IMR-90 (cell line): ENCODE results near the gene SLC35D3. TPM values are rescaled to one million over a fixed set of nuclear protein-coding genes. Genes with fewer than 3 reads are reported as not detected.

Experiments used
- ATAC-seq: fragments of 200-7000 bp; cut with Tn5 transposase; 2 replicates; pipeline ENCODE4 v1.9.1; 2020; ENCODE audit warnings: low read depth, mild to moderate bottlenecking, moderate library complexity
- BruUV-seq: library from RNA; stranded (reverse); fragments of 400-500 nt; replicated peaks from 2 replicates; lab custom pipeline; 2021; lab: Mats Ljungman, UMichigan
- CTCF ChIA-PET: fragments of 300-600 bp; formaldehyde crosslinking; extraction: SDS; loops from one replicate; lab custom pipeline; 2021; ENCODE audit warnings: antibody characterized with exemption; lab: Yijun Ruan, JAX
- POLR2A ChIA-PET: fragments of 300-600 bp; sonication (Branson Sonifier 250); formaldehyde crosslinking; loops from one replicate; lab custom pipeline; 2022; ENCODE audit warnings: antibody characterized with exemption; ENCODE audit not compliant: unreplicated experiment; lab: Charles Lee
- DNase-seq: peaks from one replicate; pipeline ENCODE4 v3.0.0; 2013
- H2AFZ ChIP-seq: replicated peaks from 2 replicates; pipeline ENCODE3; 2013; ENCODE audit warnings: low read length, mild to moderate bottlenecking; ENCODE audit not compliant: poor library complexity
- H2AK5ac ChIP-seq: 2 replicates; pipeline ENCODE4 v1.6.1; 2013; ENCODE audit warnings: low read depth, low read length, inconsistent platforms
- H2AK9ac ChIP-seq: replicated peaks from 2 replicates; pipeline ENCODE3; 2013; ENCODE audit warnings: mild to moderate bottlenecking, low read depth, low read length, moderate library complexity; ENCODE audit not compliant: poor library complexity
- H2BK120ac ChIP-seq: 2 replicates; pipeline ENCODE4 v1.6.1; 2013; ENCODE audit warnings: low read depth, low read length, inconsistent platforms
- H2BK15ac ChIP-seq: 3 replicates; pipeline ENCODE4 v1.6.1; 2013; ENCODE audit warnings: low read depth, low read length, inconsistent platforms
- H2BK20ac ChIP-seq: 2 replicates; pipeline ENCODE4 v1.6.1; 2013; ENCODE audit warnings: low read depth, mild to moderate bottlenecking, inconsistent platforms, low read length, moderate library complexity
- H2BK5ac ChIP-seq: 2 replicates; pipeline ENCODE4 v1.6.1; 2013; ENCODE audit warnings: mild to moderate bottlenecking, low read depth, low read length, inconsistent platforms; ENCODE audit not compliant: poor library complexity, severe bottlenecking
- H3K14ac ChIP-seq: replicated peaks from 2 replicates; pipeline ENCODE4 v1.6.1; 2013; ENCODE audit warnings: low read depth, low read length, inconsistent platforms
- H3K18ac ChIP-seq: 2 replicates; pipeline ENCODE4 v1.6.1; 2013; ENCODE audit warnings: low read depth, low read length, control low read depth
- H3K23ac ChIP-seq: 2 replicates; pipeline ENCODE4 v1.6.1; 2013; ENCODE audit warnings: low read depth, low read length, inconsistent platforms
- H3K27ac ChIP-seq: 2 replicates; pipeline ENCODE4 v1.5.1; 2013; ENCODE audit warnings: mild to moderate bottlenecking, control low read depth, low read length; ENCODE audit not compliant: insufficient read depth
- H3K27me3 ChIP-seq: 2 replicates; pipeline ENCODE4 v1.6.1; 2013; ENCODE audit warnings: low read length; ENCODE audit not compliant: control insufficient read depth, insufficient read depth
- H3K36me3 ChIP-seq: 2 replicates; pipeline ENCODE4 v1.6.1; 2013; ENCODE audit warnings: low read length, mixed read lengths; ENCODE audit not compliant: control insufficient read depth, insufficient read depth
- H3K4ac ChIP-seq: 2 replicates; pipeline ENCODE4 v1.6.1; 2013; ENCODE audit warnings: low read depth, low read length, inconsistent platforms
- H3K4me1 ChIP-seq: 2 replicates; pipeline ENCODE4 v1.6.1; 2013; ENCODE audit warnings: low read length, mixed read lengths; ENCODE audit not compliant: control insufficient read depth, insufficient read depth
- H3K4me2 ChIP-seq: 2 replicates; pipeline ENCODE4 v1.6.1; 2013; ENCODE audit warnings: low read depth, mild to moderate bottlenecking, control low read depth, low read length, moderate library complexity
- H3K4me3 ChIP-seq: 2 replicates; pipeline ENCODE4 v1.5.1; 2013; ENCODE audit warnings: low read depth, mild to moderate bottlenecking, control low read depth, low read length, moderate library complexity; ENCODE audit not compliant: insufficient read depth
- H3K56ac ChIP-seq: 2 replicates; pipeline ENCODE4 v1.6.1; 2013; ENCODE audit warnings: low read length, inconsistent platforms; ENCODE audit not compliant: insufficient read depth; ENCODE audit errors: extremely low read depth
- H3K79me1 ChIP-seq, 2 experiments: 2 replicates each; pipeline ENCODE4 v1.6.1; 2013; ENCODE audit warnings: low read length in 2 of 2, inconsistent platforms in 1 of 2, low read depth in 1 of 2
- H3K9ac ChIP-seq: 2 replicates; pipeline ENCODE4 v1.6.1; 2013; ENCODE audit warnings: low read depth, low read length, control low read depth
- H3K9me1 ChIP-seq: 2 replicates; pipeline ENCODE4 v1.6.1; 2013; ENCODE audit warnings: low read length, inconsistent platforms; ENCODE audit not compliant: insufficient read depth
- H3K9me3 ChIP-seq: 2 replicates; pipeline ENCODE4 v1.6.1; 2013; ENCODE audit warnings: low read length; ENCODE audit not compliant: control insufficient read depth, insufficient read depth
- H4K20me1 ChIP-seq: 2 replicates; pipeline ENCODE4 v1.6.1; 2013; ENCODE audit warnings: low read length, inconsistent platforms; ENCODE audit not compliant: insufficient read depth
- H4K5ac ChIP-seq: 2 replicates; pipeline ENCODE4 v1.6.1; 2013; ENCODE audit warnings: mild to moderate bottlenecking, low read depth, low read length, control low read depth
- H4K8ac ChIP-seq, 2 experiments: 2 replicates each; pipeline ENCODE4 v1.6.1; 2013; ENCODE audit warnings: low read depth in 2 of 2, low read length in 2 of 2, control low read depth in 1 of 2, inconsistent platforms in 1 of 2
- H4K91ac ChIP-seq: 2 replicates; pipeline ENCODE4 v1.6.1; 2013; ENCODE audit warnings: low read depth, low read length, inconsistent platforms; ENCODE audit not compliant: insufficient read depth
- BHLHE40 ChIP-seq: fragments of 150-350 bp; IDR thresholded peaks from 2 replicates; pipeline ENCODE4 v1.6.1; 2016; ENCODE audit warnings: mild to moderate bottlenecking, low read depth, low read length
- CEBPB ChIP-seq: IDR thresholded peaks from 2 replicates; pipeline ENCODE4 v1.6.1; 2012; ENCODE audit warnings: low read depth, low read length, improper control_type of control experiment
- CHD1 ChIP-seq: IDR thresholded peaks from 2 replicates; pipeline ENCODE4 v1.6.1; 2012; ENCODE audit warnings: low read depth, low read length, improper control_type of control experiment
- CTCF ChIP-seq: conservative IDR thresholded peaks from 2 replicates; pipeline ENCODE4 v1.5.1; 2012; ENCODE audit warnings: mild to moderate bottlenecking, low read depth, low read length, improper control_type of control experiment
- ELK1 ChIP-seq: fragments of 150-350 bp; IDR thresholded peaks from 2 replicates; pipeline ENCODE4 v1.6.1; 2016; ENCODE audit warnings: low read depth, mild to moderate bottlenecking, low read length, moderate library complexity, borderline replicate concordance
- FOS ChIP-seq: fragments of 150-350 bp; IDR thresholded peaks from 2 replicates; pipeline ENCODE4 v1.6.1; 2016; ENCODE audit warnings: low read depth, low read length
- MAFK ChIP-seq: IDR thresholded peaks from 2 replicates; pipeline ENCODE4 v1.6.1; 2012; ENCODE audit warnings: low read depth, low read length, improper control_type of control experiment
- MAZ ChIP-seq: IDR thresholded peaks from 2 replicates; pipeline ENCODE4 v1.6.1; 2012; ENCODE audit warnings: low read depth, mild to moderate bottlenecking, low read length, improper control_type of control experiment, moderate library complexity, borderline replicate concordance
- MXI1 ChIP-seq: IDR thresholded peaks from 2 replicates; pipeline ENCODE4 v1.6.1; 2012; ENCODE audit warnings: low read depth, mild to moderate bottlenecking, low read length, moderate library complexity, borderline replicate concordance
- POLR2A ChIP-seq: IDR thresholded peaks from 2 replicates; pipeline ENCODE4 v1.6.1; 2012; ENCODE audit warnings: mild to moderate bottlenecking, low read depth, low read length
- RAD21 ChIP-seq: IDR thresholded peaks from 2 replicates; pipeline ENCODE4 v1.6.1; 2012; ENCODE audit warnings: low read length, improper control_type of control experiment
- RFX5 ChIP-seq: IDR thresholded peaks from 2 replicates; pipeline ENCODE4 v1.8.0; 2012; ENCODE audit warnings: low read depth, mild to moderate bottlenecking, low read length, moderate library complexity
- SMC3 ChIP-seq: fragments of 150-350 bp; IDR thresholded peaks from 2 replicates; pipeline ENCODE4 v1.6.1; 2016; ENCODE audit warnings: low read depth, mild to moderate bottlenecking, antibody characterized with exemption, low read length, moderate library complexity
- USF2 ChIP-seq: fragments of 150-350 bp; IDR thresholded peaks from 2 replicates; pipeline ENCODE4 v1.6.1; 2017; ENCODE audit warnings: mild to moderate bottlenecking, antibody characterized with exemption, low read length, low read depth
- WGBS, 2 experiments: methylation state at CpG; one replicate each; pipeline versions ENCODE4 v1.1.5 to v1.1.7; 2013; ENCODE audit warnings: missing lambda C conversion rate in 2 of 2; ENCODE audit not compliant: insufficient read length in 1 of 2; ENCODE audit errors: extremely low coverage in 2 of 2; 5-methylcytosine and 5-hydroxymethylcytosine counted together
- dilution Hi-C: fragments of 300-500 bp; cut with HindIII; formaldehyde crosslinking; loops from one replicate; pipeline ENCODE4 v1.14.3; 2018; ENCODE audit warnings: low sequenced_read_pairs; ENCODE audit not compliant: unreplicated experiment
- in situ Hi-C: fragments of 300-500 bp; cut with MboI; formaldehyde crosslinking; loops from 3 replicates; pipeline ENCODE4 v1.14.3; 2019; ENCODE audit warnings: low sequenced_read_pairs, inconsistent platforms, mixed read lengths
- intact Hi-C: fragments of 100-400 bp; cut with micrococcal nuclease; formaldehyde crosslinking; loops from 2 replicates; pipeline ENCODE4 v1.10.0; 2022
- polyA plus RNA-seq, 3 experiments: library from polyadenylated mRNA; depleted of rRNA; stranded (reverse); fragments of >200 nt; gene quantifications; 2 replicates each; pipeline ENCODE4 v1.2.3, GENCODE V29; 2012; ENCODE audit warnings: low replicate concordance in 1 of 3
- total RNA-seq: library from RNA; depleted of rRNA; stranded (reverse); fragments of >200 nt; gene quantifications from 2 replicates; pipeline ENCODE4 v1.2.3, GENCODE V29; 2012

The SLC35D3 gene
- total and polyA plus RNA-seq, 2 of the 4 experiments (the other 2 are of a cell fraction): not detected

GRCh38 chr6:136964398-136964797, 42.3 kb downstream of the SLC35D3 start:
- in situ Hi-C loops: no loop called here
- Histone ChIP-seq H3K14ac (no peak overlapping the region), H3K4me2 (no peak overlapping the region), H2BK5ac (no peak overlapping the region), H3K9me3 (no peaks in the 10 kb centered on the region), H3K9ac (no peak overlapping the region), H2AK9ac (no peak overlapping the region), H3K79me1 (no peaks in the 10 kb centered on the region), H3K56ac (no peak overlapping the region), H4K91ac (no peak overlapping the region), H2BK120ac (no peak overlapping the region), H3K27ac (no peak overlapping the region), H3K23ac (no peak overlapping the region), H3K18ac (no peak overlapping the region), H2AFZ (no peak overlapping the region), H2BK15ac (no peak overlapping the region), H3K4me1 (no peaks in the 10 kb centered on the region), H4K5ac (no peak overlapping the region), H2BK20ac (no peak overlapping the region), H4K20me1 (no peaks in the 10 kb centered on the region), H3K27me3 (peaks cover 8% of the 10 kb centered on the region), H4K8ac (no peak overlapping the region), H3K9me1 (no peaks in the 10 kb centered on the region), H3K36me3 (no peaks in the 10 kb centered on the region), H3K4me3 (no peak overlapping the region), H3K4ac (no peak overlapping the region), H2AK5ac (no peak overlapping the region)
- no TSS peak for BruUV-seq
- POLR2A ChIA-PET: no interaction called here
- intact Hi-C loops: no loop called here
- WGBS, 2 experiments: no CpG with 5 or more reads among the region's 2 CpGs
- no peak for TF ChIP-seq USF2
- TF ChIP-seq POLR2A: no peak
- TF ChIP-seq FOS: no peak
- no peak for TF ChIP-seq MXI1
- no peak for TF ChIP-seq MAFK
- TF ChIP-seq CTCF: no peak
- TF ChIP-seq MAZ: no peak
- no peak for TF ChIP-seq RFX5
- TF ChIP-seq SMC3: no peak
- no peak for TF ChIP-seq CEBPB
- TF ChIP-seq BHLHE40: no peak
- TF ChIP-seq RAD21: no peak
- no peak for TF ChIP-seq CHD1
- TF ChIP-seq ELK1: no peak
- DNase-seq (no peak), ATAC-seq (no peak)
- CTCF ChIA-PET: no interaction called here
- dilution Hi-C loops: no loop called here
